B cell (primary cell): ENCODE data around the gene ZNF331. TPM values are rescaled to one million over a fixed set of nuclear protein-coding genes. Genes with fewer than 3 reads are reported as not detected.

ENCODE experiments used
- ATAC-seq: fragments of 200-7000 bp; cut with Tn5 transposase; one replicate; pipeline ENCODE4 v1.10.0; 2021; ENCODE audit warnings: low read depth, mild to moderate bottlenecking, moderate number of reproducible peaks, moderate library complexity
- CTCF ChIA-PET: fragments of 350-600 bp; sonication (Branson Sonifier 250); formaldehyde crosslinking; loops from one replicate; lab custom pipeline; 2021; ENCODE audit warnings: antibody characterized with exemption, inconsistent platforms; lab: Charles Lee
- POLR2A ChIA-PET: fragments of 350-600 bp; sonication (Branson Sonifier 250); formaldehyde crosslinking; loops from one replicate; lab custom pipeline; 2021; ENCODE audit warnings: antibody characterized with exemption; lab: Charles Lee
- DNase-seq: peaks from one replicate; pipeline ENCODE4 v3.0.0; 2013
- H2AFZ ChIP-seq: 2 replicates; pipeline ENCODE4 v1.6.1; 2012; ENCODE audit warnings: mild to moderate bottlenecking, low read depth, low read length; ENCODE audit not compliant: insufficient read depth, poor library complexity, severe bottlenecking
- H3K27ac ChIP-seq, 2 donors: 1 replicate in 1 of 2; 2 replicates in 1 of 2; pipeline ENCODE4 v1.5.1; 2012 to 2013; ENCODE audit warnings: low read length in 2 of 2, mild to moderate bottlenecking in 2 of 2, moderate library complexity in 1 of 2
- H3K27me3 ChIP-seq, 4 experiments: fragments of 200-600 bp in 1 of 4; sonication (generic) in 1 of 4; replicated peaks in 1 of 4; 1 replicate in 2 of 4; 2 replicates in 2 of 4; pipeline versions ENCODE4 v1.6.1 to v1.7.0; 2013 to 2016; ENCODE audit warnings: low read length in 3 of 4, mild to moderate bottlenecking in 2 of 4, mixed read lengths in 1 of 4, moderate library complexity in 1 of 4; ENCODE audit not compliant: insufficient read depth in 4 of 4, control insufficient read depth in 3 of 4; ENCODE audit errors: control extremely low read depth in 1 of 4
- H3K36me3 ChIP-seq, 2 experiments: replicated peaks in 1 of 2; 1 replicate in 1 of 2; 2 replicates in 1 of 2; pipeline versions ENCODE4 v1.6.1 to v1.7.1; 2013; ENCODE audit warnings: low read length in 1 of 2; ENCODE audit not compliant: insufficient read depth in 2 of 2, control insufficient read depth in 1 of 2; ENCODE audit errors: control extremely low read depth in 1 of 2, extremely low read depth in 1 of 2
- H3K4me1 ChIP-seq, 2 donors: fragments of 200-600 bp in 1 of 2; sonication (generic) in 1 of 2; 1 replicate in 1 of 2; 2 replicates in 1 of 2; pipeline versions ENCODE4 v1.5.1 to v1.6.1; 2013 to 2017; ENCODE audit warnings: low read length in 2 of 2; ENCODE audit not compliant: control insufficient read depth in 2 of 2, insufficient read depth in 2 of 2
- H3K4me2 ChIP-seq: replicated peaks from 2 replicates; pipeline ENCODE3; 2012; ENCODE audit warnings: mild to moderate bottlenecking, low read depth, low read length; ENCODE audit not compliant: poor library complexity, severe bottlenecking
- H3K4me3 ChIP-seq, 5 experiments: fragments of 200-600 bp in 1 of 5; sonication (generic) in 1 of 5; 1 replicate in 3 of 5; 2 replicates in 2 of 5; pipeline versions ENCODE4 v1.5.1 to v1.7.0; 2011 to 2016; ENCODE audit warnings: low read length in 4 of 5, mild to moderate bottlenecking in 4 of 5, low read depth in 2 of 5, control low read depth in 1 of 5, moderate library complexity in 1 of 5; ENCODE audit not compliant: insufficient read depth in 1 of 5; ENCODE audit errors: control extremely low read depth in 1 of 5, extremely low read depth in 1 of 5
- H3K79me2 ChIP-seq: fragments of 200-600 bp; sonication (generic); one replicate; pipeline ENCODE4 v1.6.0; 2016; ENCODE audit warnings: low read length; ENCODE audit not compliant: control insufficient read depth, insufficient read depth
- H3K9ac ChIP-seq: fragments of 200-600 bp; sonication (generic); 2 replicates; pipeline ENCODE4 v1.6.1; 2017; ENCODE audit warnings: mild to moderate bottlenecking, low read length, moderate library complexity
- H3K9me3 ChIP-seq, 3 donors: one replicate each; pipeline versions ENCODE4 v1.6.1 to v1.7.1; 2013; ENCODE audit warnings: low read length in 2 of 3; ENCODE audit not compliant: control insufficient read depth in 2 of 3, insufficient read depth in 1 of 3; ENCODE audit errors: control extremely low read depth in 1 of 3
- H4K20me1 ChIP-seq: 2 replicates; pipeline ENCODE4 v1.6.0; 2012; ENCODE audit warnings: mild to moderate bottlenecking, low read length; ENCODE audit not compliant: insufficient read depth, control insufficient read depth, poor library complexity, severe bottlenecking
- H3K27ac Mint-ChIP-seq: one replicate; pipeline ENCODE4 v1.8.0; 2021; ENCODE audit warnings: mixed read lengths
- H3K27me3 Mint-ChIP-seq: one replicate; pipeline ENCODE4 v1.8.0; 2021; ENCODE audit warnings: mixed read lengths
- H3K4me1 Mint-ChIP-seq: one replicate; pipeline ENCODE4 v1.8.0; 2021; ENCODE audit warnings: mixed read lengths
- H3K4me3 Mint-ChIP-seq: one replicate; pipeline ENCODE4 v1.8.0; 2021; ENCODE audit warnings: mixed read lengths
- H3K9me3 Mint-ChIP-seq: one replicate; pipeline ENCODE4 v1.8.0; 2022; ENCODE audit warnings: mixed read lengths; ENCODE audit not compliant: insufficient read depth
- EZH2 ChIP-seq: IDR thresholded peaks from 2 replicates; pipeline ENCODE4 v1.6.1; 2012; ENCODE audit warnings: borderline replicate concordance, low read depth, mild to moderate bottlenecking, moderate library complexity, low read length; ENCODE audit not compliant: insufficient read depth, poor library complexity, severe bottlenecking
- WGBS: methylation state at CpG from one replicate; pipeline ENCODE4 v1.1.5; 2013; ENCODE audit warnings: missing lambda C conversion rate; ENCODE audit not compliant: insufficient coverage; 5-methylcytosine and 5-hydroxymethylcytosine counted together
- intact Hi-C: fragments of 100-400 bp; cut with micrococcal nuclease; formaldehyde crosslinking; loops from one replicate; pipeline ENCODE4 v1.10.0; 2022
- polyA plus RNA-seq: library from polyadenylated mRNA; depleted of rRNA; stranded (reverse); fragments of >200 nt; gene quantifications from 2 replicates; pipeline ENCODE4 v1.2.3, GENCODE V29; 2012
- total RNA-seq, 2 donors: library from RNA; stranded (reverse); fragments of 120-200 nt in 1 of 2; gene quantifications; 1 replicate in 1 of 2; 2 replicates in 1 of 2; pipeline versions ENCODE4 v1.2.3 to v1.2.4, GENCODE V29; 2013 to 2022
- TF ChIP-seq, protein P1 (sequence below): fragments of 200-600 bp; IDR thresholded peaks from one replicate; pipeline ENCODE4 v1.8.0; 2022; ENCODE audit warnings: antibody characterized with exemption, mild to moderate bottlenecking

The ZNF331 gene
- total and polyA plus RNA-seq, 2 donors (not counting 1 experiment from before 2014, with no cell fraction given): 21.6 to 60.1 TPM

DNA sequence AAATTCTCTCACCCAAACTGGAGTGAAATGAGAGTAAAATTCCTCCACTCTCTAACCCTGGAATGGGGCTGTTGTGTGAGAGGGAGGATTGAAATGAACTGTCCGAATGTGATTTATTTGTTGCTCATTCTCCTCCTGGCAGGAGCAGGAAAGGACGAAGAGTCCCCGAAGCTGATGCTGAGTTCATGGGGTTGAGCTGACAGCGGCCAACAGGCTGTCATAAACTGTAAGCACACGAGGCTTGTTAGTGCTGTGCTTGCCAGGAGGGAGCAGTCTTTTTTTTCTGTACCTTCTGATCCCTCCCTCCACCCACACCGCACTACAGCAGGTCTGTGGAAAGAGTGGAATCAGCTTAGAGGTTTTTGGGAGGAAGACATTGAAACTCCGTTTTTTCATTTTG lies 33.1 kb upstream of the ZNF331 start:
- ATAC-seq: no peak
- H3K4me2 ChIP-seq: no peak overlapping the region
- H3K4me1 ChIP-seq: no peaks in the 10 kb centered on the region
- ChIA-PET CTCF (no interaction called here), POLR2A (no interaction called here)
- no peaks in the 10 kb centered on the region for H3K36me3 ChIP-seq
- intact Hi-C loops: no loop called here
- peaks cover 4% of the 10 kb centered on the region for H3K9me3 Mint-ChIP-seq
- WGBS: 53% methylated on average over 5 of the region's 7 CpGs
- no peak overlapping the region for H3K9ac ChIP-seq
- H3K9me3 ChIP-seq: peaks cover 0 to 29% (median 3%) of the 10 kb centered on the region in 3 donors
- H3K79me2 ChIP-seq: no peaks in the 10 kb centered on the region
- TF ChIP-seq EZH2: no peak
- TF ChIP-seq, protein P1, sequence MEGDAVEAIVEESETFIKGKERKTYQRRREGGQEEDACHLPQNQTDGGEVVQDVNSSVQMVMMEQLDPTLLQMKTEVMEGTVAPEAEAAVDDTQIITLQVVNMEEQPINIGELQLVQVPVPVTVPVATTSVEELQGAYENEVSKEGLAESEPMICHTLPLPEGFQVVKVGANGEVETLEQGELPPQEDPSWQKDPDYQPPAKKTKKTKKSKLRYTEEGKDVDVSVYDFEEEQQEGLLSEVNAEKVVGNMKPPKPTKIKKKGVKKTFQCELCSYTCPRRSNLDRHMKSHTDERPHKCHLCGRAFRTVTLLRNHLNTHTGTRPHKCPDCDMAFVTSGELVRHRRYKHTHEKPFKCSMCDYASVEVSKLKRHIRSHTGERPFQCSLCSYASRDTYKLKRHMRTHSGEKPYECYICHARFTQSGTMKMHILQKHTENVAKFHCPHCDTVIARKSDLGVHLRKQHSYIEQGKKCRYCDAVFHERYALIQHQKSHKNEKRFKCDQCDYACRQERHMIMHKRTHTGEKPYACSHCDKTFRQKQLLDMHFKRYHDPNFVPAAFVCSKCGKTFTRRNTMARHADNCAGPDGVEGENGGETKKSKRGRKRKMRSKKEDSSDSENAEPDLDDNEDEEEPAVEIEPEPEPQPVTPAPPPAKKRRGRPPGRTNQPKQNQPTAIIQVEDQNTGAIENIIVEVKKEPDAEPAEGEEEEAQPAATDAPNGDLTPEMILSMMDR: no peak
- no peak overlapping the region for H3K27ac ChIP-seq
- peaks cover 27% of the 10 kb centered on the region for H3K27me3 Mint-ChIP-seq
- no peaks in the 10 kb centered on the region for H4K20me1 ChIP-seq
- H3K27ac Mint-ChIP-seq: no peak overlapping the region
- no peak for DNase-seq
- peaks cover 0 to 18% (median 1%) of the 10 kb centered on the region in 4 experiments for H3K27me3 ChIP-seq
- H3K4me1 Mint-ChIP-seq: peaks cover 1% of the 10 kb centered on the region
- no peak overlapping the region for H3K4me3 Mint-ChIP-seq
- no peak overlapping the region for H2AFZ ChIP-seq
- no peak overlapping the region for H3K4me3 ChIP-seq

DNA sequence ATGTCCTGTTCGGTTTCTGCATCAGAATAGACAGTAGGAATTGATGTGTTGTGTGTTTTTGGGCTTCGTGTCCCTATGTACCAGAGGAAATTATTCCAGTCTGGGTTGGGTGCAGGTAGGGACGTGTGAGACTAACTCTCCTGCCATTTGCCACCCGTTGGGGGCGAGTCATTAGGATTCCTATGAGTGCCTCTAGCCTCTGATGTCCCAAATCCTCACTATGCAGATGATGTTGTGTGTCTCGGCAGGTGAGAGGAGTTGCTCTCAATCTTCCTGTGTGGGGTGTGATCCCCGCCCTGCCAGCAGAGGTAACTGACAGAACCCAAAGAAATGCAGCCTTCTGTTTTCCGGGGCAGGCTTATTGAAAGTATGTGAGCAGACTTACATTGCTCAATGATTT lies 31.2 kb upstream of the ZNF331 start:
- Histone ChIP-seq H4K20me1 (no peaks in the 10 kb centered on the region), H3K27ac (no peak overlapping the region), H2AFZ (no peak overlapping the region), H3K4me3 (no peak overlapping the region), H3K9ac (no peak overlapping the region), H3K4me2 (no peak overlapping the region), H3K9me3 (peaks cover 0 to 22% (median 0%) of the 10 kb centered on the region in 3 donors), H3K4me1 (no peaks in the 10 kb centered on the region), H3K79me2 (no peaks in the 10 kb centered on the region), H3K27me3 (peaks cover 0 to 18% (median 1%) of the 10 kb centered on the region in 4 experiments), H3K36me3 (no peaks in the 10 kb centered on the region)
- CTCF ChIA-PET: no interaction called here
- intact Hi-C loops: no loop called here
- Mint-ChIP-seq H3K27ac (no peak overlapping the region), H3K27me3 (peaks cover 23% of the 10 kb centered on the region), H3K4me3 (no peak overlapping the region), H3K4me1 (peaks cover 1% of the 10 kb centered on the region), H3K9me3 (peaks cover 2% of the 10 kb centered on the region)
- ATAC-seq (no peak), DNase-seq (no peak)
- 82% methylated on average over 6 of the region's 8 CpGs for WGBS
- TF ChIP-seq, protein P1: no peak
- TF ChIP-seq EZH2: no peak
- POLR2A ChIA-PET: no interaction called here
